ENCODE data around the gene SRSF12. TPM values are rescaled to one million over a fixed set of nuclear protein-coding genes. Genes with fewer than 3 reads are reported as not detected.

SRSF12 gene
- total RNA-seq, 2 donors from 2014 or later, result 9.2 to 17.8 TPM

GRCh38 chr6:89116702-89117101, 1.2 kb downstream of the SRSF12 start:
- Mint-ChIP-seq H3K4me1 (peaks cover 5% of the 10 kb centered on the region), H3K4me3 (peak overlapping the region; percentile 73), H3K36me3 (ENCODE audit: low read depth) (no peaks in the 10 kb centered on the region), H3K27ac (no peak overlapping the region), H3K9me3 (no peaks in the 10 kb centered on the region), H3K27me3 (ENCODE audit: insufficient read depth) (peaks cover 38% of the 10 kb centered on the region)
- H3K27ac ChIP-seq (ENCODE audit: low read depth, low read length), result no peak overlapping the region
- no peak for TF ChIP-seq CTCF (conservative IDR thresholded peaks at IDR 0.05)
- no peak for DNase-seq
- peaks cover 13% of the 10 kb centered on the region for H3K27me3 ChIP-seq (ENCODE audit: control insufficient read depth, insufficient read depth, low read length, poor library complexity, severe bottlenecking)
- no peaks in the 10 kb centered on the region for H3K9me3 ChIP-seq (ENCODE audit: control insufficient read depth, low read length)
- H3K4me3 ChIP-seq (ENCODE audit: low read length), result peak overlapping the region; percentile 89
- no peaks in the 10 kb centered on the region for H3K4me1 ChIP-seq (ENCODE audit: control insufficient read depth, insufficient read depth, low read length)
- no peaks in the 10 kb centered on the region for H3K36me3 ChIP-seq (ENCODE audit: control insufficient read depth, insufficient read depth, low read length)
- H3K9ac ChIP-seq (ENCODE audit: extremely low read depth, low read length, poor library complexity, severe bottlenecking), result peak overlapping the region; percentile 47
- WGBS, 2 experiments (ENCODE audit: insufficient coverage in 1 of 2, insufficient read length in 1 of 2), result 63% methylated on average over 6 of the region's 6 CpGs; no CpG with 5 or more reads in 1 of the 2 experiments

GRCh38 chr6:89111933-89112332, 5.9 kb downstream of the SRSF12 start:
- no peak for DNase-seq
- no peaks in the 10 kb centered on the region for H3K9me3 ChIP-seq (ENCODE audit: control insufficient read depth, low read length)
- H3K36me3 Mint-ChIP-seq (ENCODE audit: low read depth), result no peaks in the 10 kb centered on the region
- H3K27ac Mint-ChIP-seq, result no peak overlapping the region
- H3K4me1 ChIP-seq (ENCODE audit: control insufficient read depth, insufficient read depth, low read length), result no peaks in the 10 kb centered on the region
- no peaks in the 10 kb centered on the region for H3K27me3 ChIP-seq (ENCODE audit: control insufficient read depth, insufficient read depth, low read length, poor library complexity, severe bottlenecking)
- TF ChIP-seq CTCF (conservative IDR thresholded peaks at IDR 0.05), result no peak
- WGBS, 2 experiments (ENCODE audit: insufficient coverage in 1 of 2, insufficient read length in 1 of 2), result 90 to 100% methylated on average over 1 to 9 of the region's 9 CpGs
- peaks cover 6% of the 10 kb centered on the region for H3K36me3 ChIP-seq (ENCODE audit: control insufficient read depth, insufficient read depth, low read length)
- no peak overlapping the region for H3K4me3 Mint-ChIP-seq
- H3K4me3 ChIP-seq (ENCODE audit: low read length), result no peak overlapping the region
- no peak overlapping the region for H3K27ac ChIP-seq (ENCODE audit: low read depth, low read length)
- peaks cover 11% of the 10 kb centered on the region for H3K27me3 Mint-ChIP-seq (ENCODE audit: insufficient read depth)
- H3K4me1 Mint-ChIP-seq, result peaks cover 3% of the 10 kb centered on the region
- H3K9ac ChIP-seq (ENCODE audit: extremely low read depth, low read length, poor library complexity, severe bottlenecking), result no peak overlapping the region
- H3K9me3 Mint-ChIP-seq, result no peaks in the 10 kb centered on the region

- Mint-ChIP-seq H3K9me3 (no peaks in the 10 kb centered on the region), H3K27ac (no peak overlapping the region), H3K36me3 (ENCODE audit: low read depth) (peaks cover 2% of the 10 kb centered on the region), H3K27me3 (ENCODE audit: insufficient read depth) (no peaks in the 10 kb centered on the region), H3K4me3 (no peak overlapping the region), H3K4me1 (no peaks in the 10 kb centered on the region)
- Histone ChIP-seq H3K4me1 (ENCODE audit: control insufficient read depth, insufficient read depth, low read length) (no peaks in the 10 kb centered on the region), H3K9me3 (ENCODE audit: control insufficient read depth, low read length) (no peaks in the 10 kb centered on the region), H3K27me3 (ENCODE audit: control insufficient read depth, insufficient read depth, low read length, poor library complexity, severe bottlenecking) (no peaks in the 10 kb centered on the region), H3K27ac (ENCODE audit: low read depth, low read length) (no peak overlapping the region), H3K36me3 (ENCODE audit: control insufficient read depth, insufficient read depth, low read length) (peaks cover 17% of the 10 kb centered on the region), H3K9ac (ENCODE audit: extremely low read depth, low read length, poor library complexity, severe bottlenecking) (no peak overlapping the region), H3K4me3 (ENCODE audit: low read length) (no peak overlapping the region)
- WGBS, 2 experiments (ENCODE audit: insufficient coverage in 1 of 2, insufficient read length in 1 of 2), result 93 to 100% methylated on average over 2 to 3 of the region's 3 CpGs
- no peak for TF ChIP-seq CTCF (conservative IDR thresholded peaks at IDR 0.05)
- DNase-seq, result no peak
These were observed 7.6 kb downstream of the SRSF12 start for GRCh38 chr6:89110284-89110683.

All from endodermal cell (in vitro differentiated cells).